Glutamatergic neuron (in vitro differentiated cells): ENCODE measurements around the gene CLC. TPM values are rescaled to one million over a fixed set of nuclear protein-coding genes. Genes with fewer than 3 reads are reported as not detected.
"Not testable (repeated sequence)": the region's sequence is repeated elsewhere in the genome, so short reads cannot be mapped to it uniquely, and the experiment has no call there.

Experiments used
- DNase-seq: peaks from one replicate; pipeline ENCODE4 v3.0.0; 2022
- H3K27ac Mint-ChIP-seq: one replicate; pipeline ENCODE4 v1.8.0; 2020; ENCODE audit warnings: mild to moderate bottlenecking, mixed read lengths, inconsistent platforms; ENCODE audit not compliant: unreplicated experiment
- H3K27me3 Mint-ChIP-seq: one replicate; pipeline ENCODE4 v1.8.0; 2020; ENCODE audit warnings: mild to moderate bottlenecking, moderate library complexity, mixed read lengths, inconsistent platforms; ENCODE audit not compliant: unreplicated experiment
- H3K36me3 Mint-ChIP-seq: one replicate; pipeline ENCODE4 v1.8.0; 2020; ENCODE audit warnings: mild to moderate bottlenecking, mixed read lengths, inconsistent platforms; ENCODE audit not compliant: unreplicated experiment
- H3K4me1 Mint-ChIP-seq: one replicate; pipeline ENCODE4 v1.8.0; 2020; ENCODE audit warnings: mild to moderate bottlenecking, low read depth, mixed read lengths, inconsistent platforms; ENCODE audit not compliant: unreplicated experiment
- H3K4me3 Mint-ChIP-seq: one replicate; pipeline ENCODE4 v1.8.0; 2020; ENCODE audit warnings: mild to moderate bottlenecking, mixed read lengths, inconsistent platforms; ENCODE audit not compliant: unreplicated experiment
- H3K9me3 Mint-ChIP-seq: one replicate; pipeline ENCODE4 v1.8.0; 2020; ENCODE audit warnings: mild to moderate bottlenecking, moderate library complexity, mixed read lengths, inconsistent platforms; ENCODE audit not compliant: unreplicated experiment
- CTCF ChIP-seq: fragments of 200-600 bp; sonication (generic); IDR thresholded peaks from one replicate; pipeline ENCODE4 v1.5.0; 2021; ENCODE audit not compliant: partially characterized antibody, unreplicated experiment
- total RNA-seq: library from RNA; stranded (reverse); fragmentation: NEBNext Ultra II Directional; extraction: Animal tissue kit (Norgen Biotek cat#: 25700); gene quantifications from one replicate; pipeline ENCODE4 v1.2.1, GENCODE V29; 2021; ENCODE audit not compliant: unreplicated experiment

The CLC gene
- total RNA-seq, 1 donor from 2014 or later = not detected

- peaks cover 4% of the 10 kb centered on the region for H3K4me1 Mint-ChIP-seq
- no peaks in the 10 kb centered on the region for H3K9me3 Mint-ChIP-seq
- no peaks in the 10 kb centered on the region for H3K27me3 Mint-ChIP-seq
- H3K4me3 Mint-ChIP-seq = no peak overlapping the region
- H3K27ac Mint-ChIP-seq = no peak overlapping the region
- no peak for DNase-seq
- TF ChIP-seq CTCF = no peak
- H3K36me3 Mint-ChIP-seq = no peaks in the 10 kb centered on the region
Observed at GRCh38 chr19:39695759-39696158, 42.1 kb downstream of the CLC start.

- H3K27ac Mint-ChIP-seq = no peak overlapping the region
- H3K9me3 Mint-ChIP-seq = no peaks in the 10 kb centered on the region
- H3K36me3 Mint-ChIP-seq = no peaks in the 10 kb centered on the region
- H3K4me1 Mint-ChIP-seq = peaks cover 4% of the 10 kb centered on the region
- no peak for DNase-seq
- H3K27me3 Mint-ChIP-seq = no peaks in the 10 kb centered on the region
- no peak overlapping the region for H3K4me3 Mint-ChIP-seq
- TF ChIP-seq CTCF = no peak
Observed at GRCh38 chr19:39692822-39693221, 45.0 kb downstream of the CLC start.

GRCh38 chr19:39692166-39692565 is 45.7 kb downstream of the CLC start:
- no peak for DNase-seq
- Mint-ChIP-seq H3K4me3 (no peak overlapping the region), H3K27ac (no peak overlapping the region), H3K36me3 (no peaks in the 10 kb centered on the region), H3K27me3 (no peaks in the 10 kb centered on the region), H3K4me1 (peaks cover 4% of the 10 kb centered on the region), H3K9me3 (no peaks in the 10 kb centered on the region)
- TF ChIP-seq CTCF = no peak

GRCh38 chr19:39688637-39689036 is 49.2 kb downstream of the CLC start:
- H3K4me3 Mint-ChIP-seq, H3K9me3 Mint-ChIP-seq, H3K4me1 Mint-ChIP-seq, H3K27me3 Mint-ChIP-seq, H3K27ac Mint-ChIP-seq, H3K36me3 Mint-ChIP-seq, DNase-seq: not testable (repeated sequence)

- Mint-ChIP-seq H3K36me3 (no peaks in the 10 kb centered on the region), H3K9me3 (no peaks in the 10 kb centered on the region), H3K27ac (no peak overlapping the region), H3K27me3 (no peaks in the 10 kb centered on the region), H3K4me3 (no peak overlapping the region), H3K4me1 (no peaks in the 10 kb centered on the region)
- TF ChIP-seq CTCF = no peak
- DNase-seq = no peak
Observed at GRCh38 chr19:39686739-39687138, 51.1 kb downstream of the CLC start.

- no peak for DNase-seq
- Mint-ChIP-seq H3K4me1 (no peaks in the 10 kb centered on the region), H3K4me3 (no peak overlapping the region), H3K9me3 (no peaks in the 10 kb centered on the region), H3K27ac (no peak overlapping the region), H3K36me3 (no peaks in the 10 kb centered on the region), H3K27me3 (no peaks in the 10 kb centered on the region)
- TF ChIP-seq CTCF = no peak
Observed at GRCh38 chr19:39684267-39684666, 53.6 kb downstream of the CLC start.
